Measurements from ENCODE around the gene LONP1.

Gene LONP1

GRCh38 chr19:5719274-5719960 is 529 bp downstream of the LONP1 start:
- H3K27ac Mint-ChIP-seq, result peak overlapping the region; percentile 100
- H3K36me3 Mint-ChIP-seq (ENCODE audit: low read depth), result peaks cover 47% of the 10 kb centered on the region
- peaks cover 32% of the 10 kb centered on the region for H3K4me1 Mint-ChIP-seq (ENCODE audit: low read depth)
- DNase-seq, result no peak
- H3K9me3 Mint-ChIP-seq, result no peaks in the 10 kb centered on the region
- peak overlapping the region; percentile 97 for H3K4me3 Mint-ChIP-seq
- no peaks in the 10 kb centered on the region for H3K27me3 Mint-ChIP-seq

- Mint-ChIP-seq H3K27me3 (no peaks in the 10 kb centered on the region), H3K36me3 (ENCODE audit: low read depth) (peaks cover 54% of the 10 kb centered on the region), H3K9me3 (no peaks in the 10 kb centered on the region), H3K27ac (peak overlapping the region; percentile 100), H3K4me3 (peak overlapping the region; percentile 97), H3K4me1 (ENCODE audit: low read depth) (peaks cover 35% of the 10 kb centered on the region)
- DNase-seq, result peak; percentile 56
Observed at GRCh38 chr19:5718579-5719273, 1.2 kb downstream of the LONP1 start.

GRCh38 chr19:5718037-5718578 is 1.8 kb downstream of the LONP1 start:
- H3K36me3 Mint-ChIP-seq (ENCODE audit: low read depth), result peaks cover 60% of the 10 kb centered on the region

GRCh38 chr19:5717215-5717935 is 2.6 kb downstream of the LONP1 start:
- H3K4me3 Mint-ChIP-seq, result peak overlapping the region; percentile 97
- no peaks in the 10 kb centered on the region for H3K27me3 Mint-ChIP-seq
- peaks cover 35% of the 10 kb centered on the region for H3K4me1 Mint-ChIP-seq (ENCODE audit: low read depth)
- H3K27ac Mint-ChIP-seq, result peak overlapping the region; percentile 100
- H3K36me3 Mint-ChIP-seq (ENCODE audit: low read depth), result peaks cover 68% of the 10 kb centered on the region
- no peaks in the 10 kb centered on the region for H3K9me3 Mint-ChIP-seq
- DNase-seq, result no peak

More at GRCh38 chr19:5718037-5718578, 1.8 kb downstream of the LONP1 start:
- peaks cover 35% of the 10 kb centered on the region for H3K4me1 Mint-ChIP-seq (ENCODE audit: low read depth)
- peak; percentile 74 for DNase-seq
- peak overlapping the region; percentile 97 for H3K4me3 Mint-ChIP-seq
- H3K9me3 Mint-ChIP-seq, result no peaks in the 10 kb centered on the region
- peak overlapping the region; percentile 100 for H3K27ac Mint-ChIP-seq
- H3K27me3 Mint-ChIP-seq, result no peaks in the 10 kb centered on the region

- Mint-ChIP-seq H3K9me3 (no peaks in the 10 kb centered on the region), H3K4me3 (no peak overlapping the region), H3K4me1 (ENCODE audit: low read depth) (peaks cover 30% of the 10 kb centered on the region), H3K36me3 (ENCODE audit: low read depth) (peaks cover 91% of the 10 kb centered on the region), H3K27me3 (no peaks in the 10 kb centered on the region), H3K27ac (no peak overlapping the region)
- no peak for DNase-seq
Observed at GRCh38 chr19:5714816-5715215, 5.1 kb downstream of the LONP1 start.

- DNase-seq, result no peak
- no peak overlapping the region for H3K4me3 Mint-ChIP-seq
- H3K9me3 Mint-ChIP-seq, result no peaks in the 10 kb centered on the region
- H3K4me1 Mint-ChIP-seq (ENCODE audit: low read depth), result peaks cover 26% of the 10 kb centered on the region
- no peak overlapping the region for H3K27ac Mint-ChIP-seq
- peaks cover 90% of the 10 kb centered on the region for H3K36me3 Mint-ChIP-seq (ENCODE audit: low read depth)
- no peaks in the 10 kb centered on the region for H3K27me3 Mint-ChIP-seq
Observed at GRCh38 chr19:5713228-5713627, 6.7 kb downstream of the LONP1 start.

- Mint-ChIP-seq H3K4me1 (ENCODE audit: low read depth) (peaks cover 13% of the 10 kb centered on the region), H3K27me3 (no peaks in the 10 kb centered on the region), H3K4me3 (no peak overlapping the region), H3K9me3 (no peaks in the 10 kb centered on the region), H3K36me3 (ENCODE audit: low read depth) (peaks cover 89% of the 10 kb centered on the region), H3K27ac (no peak overlapping the region)
- DNase-seq, result no peak
Observed at GRCh38 chr19:5711713-5712161, 8.2 kb downstream of the LONP1 start.

- peaks cover 7% of the 10 kb centered on the region for H3K4me1 Mint-ChIP-seq (ENCODE audit: low read depth)
- peaks cover 90% of the 10 kb centered on the region for H3K36me3 Mint-ChIP-seq (ENCODE audit: low read depth)
- DNase-seq, result no peak
- no peaks in the 10 kb centered on the region for H3K9me3 Mint-ChIP-seq
- no peak overlapping the region for H3K4me3 Mint-ChIP-seq
- no peak overlapping the region for H3K27ac Mint-ChIP-seq
- H3K27me3 Mint-ChIP-seq, result no peaks in the 10 kb centered on the region
Observed at GRCh38 chr19:5711025-5711424, 8.9 kb downstream of the LONP1 start.

GRCh38 chr19:5707576-5708575 is 12.1 kb downstream of the LONP1 start:
- peaks cover 95% of the 10 kb centered on the region for H3K36me3 Mint-ChIP-seq (ENCODE audit: low read depth)
- no peaks in the 10 kb centered on the region for H3K4me1 Mint-ChIP-seq (ENCODE audit: low read depth)
- H3K27me3 Mint-ChIP-seq, result no peaks in the 10 kb centered on the region
- H3K9me3 Mint-ChIP-seq, result no peaks in the 10 kb centered on the region
- DNase-seq, result no peak
- H3K27ac Mint-ChIP-seq, result peak overlapping the region; percentile 29
- no peak overlapping the region for H3K4me3 Mint-ChIP-seq

GRCh38 chr19:5706876-5707573 is 12.9 kb downstream of the LONP1 start:
- Mint-ChIP-seq H3K4me3 (no peak overlapping the region), H3K27me3 (no peaks in the 10 kb centered on the region), H3K27ac (peak overlapping the region; percentile 29), H3K4me1 (ENCODE audit: low read depth) (no peaks in the 10 kb centered on the region), H3K9me3 (no peaks in the 10 kb centered on the region), H3K36me3 (ENCODE audit: low read depth) (peaks cover 90% of the 10 kb centered on the region)
- no peak for DNase-seq

- no peak overlapping the region for H3K4me3 Mint-ChIP-seq
- peaks cover 88% of the 10 kb centered on the region for H3K36me3 Mint-ChIP-seq (ENCODE audit: low read depth)
- peak; percentile 31 for DNase-seq
- H3K9me3 Mint-ChIP-seq, result no peaks in the 10 kb centered on the region
- no peak overlapping the region for H3K27ac Mint-ChIP-seq
- no peaks in the 10 kb centered on the region for H3K4me1 Mint-ChIP-seq (ENCODE audit: low read depth)
- no peaks in the 10 kb centered on the region for H3K27me3 Mint-ChIP-seq
Observed at GRCh38 chr19:5705552-5705951, 14.4 kb downstream of the LONP1 start.

- DNase-seq, result peak; percentile 31
- H3K36me3 Mint-ChIP-seq (ENCODE audit: low read depth), result peaks cover 86% of the 10 kb centered on the region
- peak overlapping the region; percentile 33 for H3K27ac Mint-ChIP-seq
- no peaks in the 10 kb centered on the region for H3K4me1 Mint-ChIP-seq (ENCODE audit: low read depth)
- no peaks in the 10 kb centered on the region for H3K27me3 Mint-ChIP-seq
- H3K9me3 Mint-ChIP-seq, result no peaks in the 10 kb centered on the region
- H3K4me3 Mint-ChIP-seq, result no peak overlapping the region
Observed at GRCh38 chr19:5703819-5704818, 15.8 kb downstream of the LONP1 start.
